NB4 (cell line): ENCODE results near the gene BMP7.

ENCODE experiments used
- DNase-seq: peaks from one replicate; pipeline ENCODE4 v3.0.0; 2010; ENCODE audit warnings: low read depth
- H3K4me3 ChIP-seq: one replicate; pipeline ENCODE4 v1.5.1; 2011; ENCODE audit warnings: mild to moderate bottlenecking, low read depth, low read length, moderate library complexity
- MYC ChIP-seq: IDR thresholded peaks from 2 replicates; pipeline ENCODE4 v1.6.1; 2011; ENCODE audit warnings: low read depth, low read length
- POLR2A ChIP-seq: IDR thresholded peaks from 2 replicates; pipeline ENCODE4 v1.6.1; 2011; ENCODE audit warnings: mild to moderate bottlenecking; ENCODE audit not compliant: insufficient read length; ENCODE audit errors: extremely low read depth
- TF ChIP-seq, protein P1 (sequence below): IDR thresholded peaks from one replicate; pipeline ENCODE4 v1.5.1; 2012; ENCODE audit warnings: low read depth, low read length
- TF ChIP-seq, protein P2 (sequence below): IDR thresholded peaks from 2 replicates; pipeline ENCODE4 v1.6.1; 2011; ENCODE audit warnings: low read depth, low read length

BMP7 gene

DNA sequence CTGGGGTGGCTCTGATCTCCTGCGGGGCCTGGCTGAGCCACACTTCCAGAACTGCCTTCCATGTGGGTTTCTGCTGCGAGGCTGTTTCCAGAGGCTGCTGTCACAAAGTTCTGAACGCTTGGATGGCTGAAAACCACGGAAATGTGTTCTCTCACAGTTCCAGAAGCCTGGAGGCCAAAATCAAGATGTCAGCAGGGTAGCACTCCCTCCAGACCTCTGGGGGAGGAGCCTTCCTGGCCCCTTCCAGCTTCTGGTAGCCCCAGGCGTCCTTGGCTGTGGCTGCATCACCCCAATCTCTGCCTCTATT is 23.7 kb upstream of the BMP7 start:
- no peak for DNase-seq
- no peak overlapping the region for H3K4me3 ChIP-seq
- TF ChIP-seq POLR2A (no peak), MYC (no peak)
- TF ChIP-seq, protein P1, sequence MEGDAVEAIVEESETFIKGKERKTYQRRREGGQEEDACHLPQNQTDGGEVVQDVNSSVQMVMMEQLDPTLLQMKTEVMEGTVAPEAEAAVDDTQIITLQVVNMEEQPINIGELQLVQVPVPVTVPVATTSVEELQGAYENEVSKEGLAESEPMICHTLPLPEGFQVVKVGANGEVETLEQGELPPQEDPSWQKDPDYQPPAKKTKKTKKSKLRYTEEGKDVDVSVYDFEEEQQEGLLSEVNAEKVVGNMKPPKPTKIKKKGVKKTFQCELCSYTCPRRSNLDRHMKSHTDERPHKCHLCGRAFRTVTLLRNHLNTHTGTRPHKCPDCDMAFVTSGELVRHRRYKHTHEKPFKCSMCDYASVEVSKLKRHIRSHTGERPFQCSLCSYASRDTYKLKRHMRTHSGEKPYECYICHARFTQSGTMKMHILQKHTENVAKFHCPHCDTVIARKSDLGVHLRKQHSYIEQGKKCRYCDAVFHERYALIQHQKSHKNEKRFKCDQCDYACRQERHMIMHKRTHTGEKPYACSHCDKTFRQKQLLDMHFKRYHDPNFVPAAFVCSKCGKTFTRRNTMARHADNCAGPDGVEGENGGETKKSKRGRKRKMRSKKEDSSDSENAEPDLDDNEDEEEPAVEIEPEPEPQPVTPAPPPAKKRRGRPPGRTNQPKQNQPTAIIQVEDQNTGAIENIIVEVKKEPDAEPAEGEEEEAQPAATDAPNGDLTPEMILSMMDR, result no peak
- TF ChIP-seq, protein P2, sequence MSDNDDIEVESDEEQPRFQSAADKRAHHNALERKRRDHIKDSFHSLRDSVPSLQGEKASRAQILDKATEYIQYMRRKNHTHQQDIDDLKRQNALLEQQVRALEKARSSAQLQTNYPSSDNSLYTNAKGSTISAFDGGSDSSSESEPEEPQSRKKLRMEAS, result no peak

GRCh38 chr20:57289391-57290177 is 23.1 kb upstream of the BMP7 start:
- no peak overlapping the region for H3K4me3 ChIP-seq
- no peak for DNase-seq
- TF ChIP-seq, protein P2, result no peak
- TF ChIP-seq, protein P1, result no peak
- TF ChIP-seq POLR2A, result no peak
- TF ChIP-seq MYC, result no peak

GRCh38 chr20:57288651-57289277 is 22.3 kb upstream of the BMP7 start:
- H3K4me3 ChIP-seq, result no peak overlapping the region
- TF ChIP-seq, protein P2, result no peak
- no peak for TF ChIP-seq MYC
- TF ChIP-seq POLR2A, result no peak
- TF ChIP-seq, protein P1, result no peak
- no peak for DNase-seq

- TF ChIP-seq POLR2A (no peak), MYC (no peak)
- TF ChIP-seq, protein P2, result no peak
- TF ChIP-seq, protein P1, result no peak
- H3K4me3 ChIP-seq, result no peak overlapping the region
- no peak for DNase-seq
These were observed 21.5 kb upstream of the BMP7 start for GRCh38 chr20:57287901-57288300.

- TF ChIP-seq, protein P2, result no peak
- TF ChIP-seq, protein P1, result no peak
- no peak for TF ChIP-seq POLR2A
- no peak for TF ChIP-seq MYC
- no peak for DNase-seq
- H3K4me3 ChIP-seq, result no peak overlapping the region
These were observed 20.8 kb upstream of the BMP7 start for GRCh38 chr20:57287007-57287880.
